GM19395 (cell line): ENCODE results near the gene TFPT.

Source experiments
- ATAC-seq: cut with Tn5 transposase; IDR thresholded peaks from one replicate; pipeline ENCODE4 v1.9.1; 2021; ENCODE audit warnings: mild to moderate bottlenecking, moderate library complexity; ENCODE audit not compliant: unreplicated experiment

The TFPT gene

GRCh38 chr19:54081032-54081431, 34.4 kb downstream of the TFPT start, which contains the start of gene TARM1:
Gene TARM1, minus strand, starts transcription at chr19:54081365. Its CDS starts 25 bp downstream, at chr19:54081340.
- no peak for ATAC-seq

GRCh38 chr19:54077334-54077733, 38.1 kb downstream of the TFPT start:
- no peak for ATAC-seq

- ATAC-seq = no peak
Observed at GRCh38 chr19:54074851-54075250, 40.6 kb downstream of the TFPT start.

GRCh38 chr19:54073829-54074228, 41.6 kb downstream of the TFPT start:
- ATAC-seq = no peak

GRCh38 chr19:54069470-54069869, 46.0 kb downstream of the TFPT start:
- no peak for ATAC-seq

- no peak for ATAC-seq
Observed at GRCh38 chr19:54063350-54064116, 51.9 kb downstream of the TFPT start, which contains the start of gene VSTM1. Gene VSTM1, minus strand, starts transcription at chr19:54063897. Its CDS starts 120 bp downstream, at chr19:54063777.

GRCh38 chr19:54062643-54063042, 52.8 kb downstream of the TFPT start:
- no peak for ATAC-seq
